PFSK-1 (cell line): ENCODE results near the gene GARIN5B.

Source experiments
- FOXP2 ChIP-seq: optimal IDR thresholded peaks from 2 replicates; pipeline ENCODE3; 2011; ENCODE audit warnings: borderline replicate concordance, control low read depth, inconsistent platforms; ENCODE audit not compliant: insufficient read depth; ENCODE audit errors: extremely low read length, extremely low read depth
- POLR2AphosphoS5 ChIP-seq: IDR thresholded peaks from 2 replicates; pipeline ENCODE4 v1.6.1; 2012; ENCODE audit warnings: low read depth, mild to moderate bottlenecking, control low read depth, low read length, moderate library complexity
- SIN3A ChIP-seq: IDR thresholded peaks from 2 replicates; pipeline ENCODE4 v1.6.1; 2012; ENCODE audit warnings: mild to moderate bottlenecking, low read length, moderate library complexity, borderline replicate concordance; ENCODE audit not compliant: insufficient read depth
- TAF1 ChIP-seq: IDR thresholded peaks from 2 replicates; pipeline ENCODE4 v1.6.1; 2012; ENCODE audit warnings: low read length, control low read depth, borderline replicate concordance; ENCODE audit not compliant: insufficient read depth
- TF ChIP-seq, protein P1 (sequence below), 2 experiments: IDR thresholded peaks; 2 replicates each; pipeline versions ENCODE4 v1.6.1 to v1.8.0; 2011 to 2012; ENCODE audit warnings: low read depth in 2 of 2, low read length in 2 of 2, control low read depth in 1 of 2, inconsistent platforms in 1 of 2, mild to moderate bottlenecking in 1 of 2, moderate library complexity in 1 of 2; ENCODE audit not compliant: insufficient read depth in 1 of 2

Gene GARIN5B

GRCh38 chr19:55406826-55407549 is 43.9 kb upstream of the GARIN5B start:
- TF ChIP-seq POLR2AphosphoS5 = no peak

GRCh38 chr19:55406091-55406825 is 43.2 kb upstream of the GARIN5B start:
- TF ChIP-seq FOXP2 = no peak

DNA sequence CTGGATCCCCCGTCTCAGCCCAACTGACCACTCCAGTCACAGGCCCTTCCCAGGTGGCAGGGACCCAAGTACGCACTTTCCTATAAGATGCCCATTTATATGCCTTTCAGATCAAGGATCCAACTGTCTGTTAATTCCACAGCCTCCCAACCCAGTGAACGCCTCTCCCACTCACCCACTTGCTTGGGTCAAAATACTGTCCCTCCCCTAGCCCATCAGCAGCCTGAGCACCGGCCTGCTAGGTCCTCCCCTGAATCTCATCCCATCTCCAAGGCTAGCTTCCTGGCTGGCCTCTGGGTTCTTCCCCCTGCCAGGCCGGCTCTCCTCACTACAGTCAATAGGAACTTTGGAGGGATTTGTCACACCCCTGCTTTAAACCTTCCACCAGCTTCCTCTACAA is 42.6 kb upstream of the GARIN5B start:
- no peak for TF ChIP-seq TAF1
- no peak for TF ChIP-seq FOXP2
- TF ChIP-seq POLR2AphosphoS5 = no peak
- TF ChIP-seq SIN3A = no peak
- TF ChIP-seq, protein P1, sequence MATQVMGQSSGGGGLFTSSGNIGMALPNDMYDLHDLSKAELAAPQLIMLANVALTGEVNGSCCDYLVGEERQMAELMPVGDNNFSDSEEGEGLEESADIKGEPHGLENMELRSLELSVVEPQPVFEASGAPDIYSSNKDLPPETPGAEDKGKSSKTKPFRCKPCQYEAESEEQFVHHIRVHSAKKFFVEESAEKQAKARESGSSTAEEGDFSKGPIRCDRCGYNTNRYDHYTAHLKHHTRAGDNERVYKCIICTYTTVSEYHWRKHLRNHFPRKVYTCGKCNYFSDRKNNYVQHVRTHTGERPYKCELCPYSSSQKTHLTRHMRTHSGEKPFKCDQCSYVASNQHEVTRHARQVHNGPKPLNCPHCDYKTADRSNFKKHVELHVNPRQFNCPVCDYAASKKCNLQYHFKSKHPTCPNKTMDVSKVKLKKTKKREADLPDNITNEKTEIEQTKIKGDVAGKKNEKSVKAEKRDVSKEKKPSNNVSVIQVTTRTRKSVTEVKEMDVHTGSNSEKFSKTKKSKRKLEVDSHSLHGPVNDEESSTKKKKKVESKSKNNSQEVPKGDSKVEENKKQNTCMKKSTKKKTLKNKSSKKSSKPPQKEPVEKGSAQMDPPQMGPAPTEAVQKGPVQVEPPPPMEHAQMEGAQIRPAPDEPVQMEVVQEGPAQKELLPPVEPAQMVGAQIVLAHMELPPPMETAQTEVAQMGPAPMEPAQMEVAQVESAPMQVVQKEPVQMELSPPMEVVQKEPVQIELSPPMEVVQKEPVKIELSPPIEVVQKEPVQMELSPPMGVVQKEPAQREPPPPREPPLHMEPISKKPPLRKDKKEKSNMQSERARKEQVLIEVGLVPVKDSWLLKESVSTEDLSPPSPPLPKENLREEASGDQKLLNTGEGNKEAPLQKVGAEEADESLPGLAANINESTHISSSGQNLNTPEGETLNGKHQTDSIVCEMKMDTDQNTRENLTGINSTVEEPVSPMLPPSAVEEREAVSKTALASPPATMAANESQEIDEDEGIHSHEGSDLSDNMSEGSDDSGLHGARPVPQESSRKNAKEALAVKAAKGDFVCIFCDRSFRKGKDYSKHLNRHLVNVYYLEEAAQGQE (IDR thresholded peaks at IDR 0.05; ENCODE audit: insufficient read depth in 1 of 2, low read depth in 2 of 2, low read length in 2 of 2) = no peak

DNA sequence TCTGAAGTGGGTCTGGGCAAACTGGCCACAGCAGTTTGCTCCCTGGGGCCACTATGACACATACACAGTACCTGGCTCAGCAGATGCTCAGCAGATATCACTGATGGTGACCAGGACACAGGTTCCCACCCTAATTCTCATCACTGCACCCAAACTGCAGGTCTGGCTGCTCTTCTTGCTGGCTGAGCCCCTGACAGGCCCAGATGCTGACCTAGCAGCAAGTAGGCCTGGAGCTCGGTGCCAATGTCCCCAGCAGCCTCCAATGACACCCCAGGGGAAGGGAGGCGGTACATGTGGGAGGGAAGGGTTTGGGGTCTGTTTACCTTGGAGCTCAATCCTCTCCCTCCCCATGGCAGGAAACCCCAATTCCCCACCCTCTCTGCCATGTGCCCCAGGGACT is 39.4 kb upstream of the GARIN5B start:
- TF ChIP-seq TAF1 = no peak
- TF ChIP-seq FOXP2 = no peak
- no peak for TF ChIP-seq POLR2AphosphoS5
- TF ChIP-seq, protein P1 (IDR thresholded peaks at IDR 0.05; ENCODE audit: insufficient read depth in 1 of 2, low read depth in 2 of 2, low read length in 2 of 2) = no peak
- no peak for TF ChIP-seq SIN3A

- TF ChIP-seq SIN3A = no peak
- no peak for TF ChIP-seq FOXP2
- TF ChIP-seq POLR2AphosphoS5 = no peak
- TF ChIP-seq TAF1 = no peak
- TF ChIP-seq, protein P1 (IDR thresholded peaks at IDR 0.05; ENCODE audit: insufficient read depth in 1 of 2, low read depth in 2 of 2, low read length in 2 of 2) = no peak
Observed at GRCh38 chr19:55400281-55401087, 37.4 kb upstream of the GARIN5B start.
